Subcutaneous preadipocyte (primary cell): Measurements from ENCODE around the gene RPS15. TPM values are rescaled to one million over a fixed set of nuclear protein-coding genes. Genes with fewer than 3 reads are reported as not detected.

Experiments used
- total RNA-seq: library from RNA; depleted of rRNA; stranded (reverse); fragments of >200 nt; gene quantifications from 2 replicates; pipeline ENCODE4 v1.2.3, GENCODE V29; 2012

The RPS15 gene
- total RNA-seq: 481 and 668 TPM in 2 replicates

GRCh38 chr19:1438035-1438932, at the start of gene RPS15:
RPS15 (plus strand) TSS chr19:1438396; CDS start chr19:1438426, 30 bp downstream.

GRCh38 chr19:1401138-1401888, 36.9 kb upstream of the RPS15 start, which contains the start of gene GAMT:
GAMT (minus strand) TSS chr19:1401542; CDS start chr19:1401476, 66 bp downstream.

GRCh38 chr19:1407528-1408299, 30.5 kb upstream of the RPS15 start, which contains the start of gene DAZAP1:
DAZAP1 (plus strand) TSS chr19:1407586; CDS start chr19:1407774, 188 bp downstream.

GRCh38 chr19:1449467-1450442, 11.6 kb downstream of the RPS15 start, which contains the start of gene APC2:
APC2 (plus strand) TSS chr19:1450121; CDS start chr19:1453002, 2,881 bp downstream.

GRCh38 chr19:1478934-1479707, 40.9 kb downstream of the RPS15 start, which contains the start of gene C19orf25:
C19orf25 (minus strand) TSS chr19:1479215; CDS start chr19:1478903, 312 bp downstream.

Other genes starting within 250 kb of the RPS15 start
- gene STK11, start 232.6 kb upstream of the RPS15 start, total RNA-seq: 58.4 and 85.0 TPM in 2 replicates
- gene CBARP, start 200.4 kb upstream of the RPS15 start, total RNA-seq: 2.9 and 4.7 TPM in 2 replicates
- gene ATP5F1D, start 196.6 kb upstream of the RPS15 start, total RNA-seq: 25.4 and 32.7 TPM in 2 replicates
- gene MIDN, start 189.8 kb upstream of the RPS15 start, total RNA-seq: 15.8 and 21.9 TPM in 2 replicates
- 99.2 and 106 TPM in 2 replicates for gene CIRBP, start 169.1 kb upstream of the RPS15 start, total RNA-seq
- 28.9 and 36.4 TPM in 2 replicates for gene FAM174C, start 162.9 kb upstream of the RPS15 start, total RNA-seq
- not detected in 2 replicates for gene EFNA2, start 152.5 kb upstream of the RPS15 start, total RNA-seq
- gene NDUFS7, start 54.5 kb upstream of the RPS15 start, total RNA-seq: 57.5 and 71.7 TPM in 2 replicates
- gene GAMT, start 36.9 kb upstream of the RPS15 start, total RNA-seq: 23.9 and 42.6 TPM in 2 replicates
- gene DAZAP1, start 30.8 kb upstream of the RPS15 start, total RNA-seq: 49.6 and 88.9 TPM in 2 replicates
- gene APC2, start 11.7 kb downstream of the RPS15 start, total RNA-seq: under 0.01 and 0.37 TPM in 2 replicates
- gene C19orf25, start 40.8 kb downstream of the RPS15 start, total RNA-seq: 19.1 and 27.8 TPM in 2 replicates
- 0.78 and 1.8 TPM in 2 replicates for gene PCSK4, start 52.0 kb downstream of the RPS15 start, total RNA-seq
- 1.2 and 2.6 TPM in 2 replicates for gene REEP6, start 52.8 kb downstream of the RPS15 start, total RNA-seq
- 1.6 and 2.2 TPM in 2 replicates for gene ADAMTSL5, start 74.6 kb downstream of the RPS15 start, total RNA-seq
- gene PLK5, start 85.7 kb downstream of the RPS15 start, total RNA-seq: not detected in 2 replicates
- 23.5 and 43.4 TPM in 2 replicates for gene MEX3D, start 129.9 kb downstream of the RPS15 start, total RNA-seq
- 66.5 and 103 TPM in 2 replicates for gene MBD3, start 154.5 kb downstream of the RPS15 start, total RNA-seq
- 42.6 and 54.7 TPM in 2 replicates for gene UQCR11, start 167.1 kb downstream of the RPS15 start, total RNA-seq
- 65.4 and 78.4 TPM in 2 replicates for gene TCF3, start 214.2 kb downstream of the RPS15 start, total RNA-seq